Peyer's patch (tissue), 4 donors: ENCODE results near the gene KCNS3. TPM values are rescaled to one million over a fixed set of nuclear protein-coding genes. Genes with fewer than 3 reads are reported as not detected.
"Not testable (repeated sequence)": the region's sequence is repeated elsewhere in the genome, so short reads cannot be mapped to it uniquely, and the experiment has no call there.

Experiments
- DNase-seq, 3 donors: peaks; one replicate each; pipeline ENCODE4 v3.0.0-alpha.2; 2017 to 2019
- H3K27ac ChIP-seq, 4 donors: fragments of 200-600 bp; sonication (generic); one replicate each; pipeline ENCODE4 v1.5.1; 2016 to 2019
- H3K27me3 ChIP-seq, 2 donors: fragments of 200-600 bp; sonication (generic); one replicate each; pipeline ENCODE4 v1.5.1; 2019
- H3K36me3 ChIP-seq, 3 donors: fragments of 200-600 bp; sonication (generic); one replicate each; pipeline ENCODE4 v1.5.1; 2016 to 2019
- H3K4me1 ChIP-seq, 4 donors: fragments of 200-600 bp; sonication (generic); one replicate each; pipeline ENCODE4 v1.5.1; 2016 to 2019
- H3K4me3 ChIP-seq, 4 donors: fragments of 200-600 bp; sonication (generic); 1 replicate in 3 of 4; 2 replicates in 1 of 4; pipeline ENCODE4 v1.5.1; 2016 to 2019; ENCODE audit warnings: mild to moderate bottlenecking in 1 of 4
- H3K9me3 ChIP-seq, 4 donors: fragments of 200-600 bp; sonication (generic); one replicate each; pipeline ENCODE4 v1.5.1; 2016 to 2019; ENCODE audit warnings: mild to moderate bottlenecking in 1 of 4
- POLR2A ChIP-seq, 2 donors: fragments of 450-650 bp; IDR thresholded peaks; one replicate each; pipeline ENCODE4 v1.5.1; 2017; ENCODE audit warnings: antibody characterized with exemption in 2 of 2, mild to moderate bottlenecking in 2 of 2, moderate library complexity in 2 of 2
- total RNA-seq, 4 donors: library from RNA; depleted of rRNA; stranded (reverse); fragments of >200 nt; gene quantifications; one replicate each; pipeline ENCODE4 v1.1.0, GENCODE V29; 2016
- TF ChIP-seq, protein P1 (sequence below), 6 experiments: fragments of 450-650 bp in 4 of 6; fragments of 200-600 bp in 2 of 6; sonication (generic) in 1 of 6; IDR thresholded peaks; one replicate each; pipeline ENCODE4 v1.5.1; 2017 to 2019; ENCODE audit warnings: antibody characterized with exemption in 6 of 6, mild to moderate bottlenecking in 3 of 6, moderate library complexity in 1 of 6

The KCNS3 gene
- total RNA-seq, 4 donors from 2014 or later = 1.6 to 76.7 (median 12.7) TPM

DNA sequence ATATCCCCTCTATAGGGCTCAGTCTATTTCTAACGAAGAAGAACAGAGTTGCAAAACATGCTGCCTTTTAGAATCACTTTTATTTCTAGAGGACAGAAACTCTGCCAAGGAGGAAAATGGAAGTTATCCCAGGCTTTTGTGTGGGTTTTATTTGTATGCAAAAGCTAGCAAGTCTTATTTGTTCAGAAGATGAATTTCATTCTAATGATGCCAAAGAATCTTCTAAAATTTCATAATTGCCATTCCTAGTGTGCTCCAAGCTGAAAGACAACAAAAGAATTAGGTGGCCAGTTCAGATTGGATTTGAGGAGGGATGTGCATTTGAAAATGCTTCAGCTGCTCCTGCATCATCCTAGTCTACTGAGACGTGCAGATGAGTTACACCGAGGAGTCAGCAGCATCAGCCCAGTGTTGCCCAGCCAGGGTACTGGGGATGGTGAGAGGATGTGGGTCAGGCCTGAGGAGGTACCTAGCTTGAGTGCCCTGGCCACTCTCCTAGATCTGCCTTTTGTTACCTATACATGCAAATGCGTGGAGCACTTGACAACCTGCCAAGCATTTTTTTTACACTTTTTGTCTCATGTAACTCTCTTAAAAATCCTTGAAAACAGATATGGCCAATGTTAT lies 80.1 kb downstream of the KCNS3 start:
- no peak overlapping the region for H3K27ac ChIP-seq
- no peak overlapping the region for H3K4me3 ChIP-seq
- H3K27me3 ChIP-seq = no peaks in the 10 kb centered on the region
- H3K36me3 ChIP-seq = no peaks in the 10 kb centered on the region
- no peaks in the 10 kb centered on the region for H3K9me3 ChIP-seq
- no peaks in the 10 kb centered on the region for H3K4me1 ChIP-seq
- no peak for DNase-seq
- TF ChIP-seq, protein P1, sequence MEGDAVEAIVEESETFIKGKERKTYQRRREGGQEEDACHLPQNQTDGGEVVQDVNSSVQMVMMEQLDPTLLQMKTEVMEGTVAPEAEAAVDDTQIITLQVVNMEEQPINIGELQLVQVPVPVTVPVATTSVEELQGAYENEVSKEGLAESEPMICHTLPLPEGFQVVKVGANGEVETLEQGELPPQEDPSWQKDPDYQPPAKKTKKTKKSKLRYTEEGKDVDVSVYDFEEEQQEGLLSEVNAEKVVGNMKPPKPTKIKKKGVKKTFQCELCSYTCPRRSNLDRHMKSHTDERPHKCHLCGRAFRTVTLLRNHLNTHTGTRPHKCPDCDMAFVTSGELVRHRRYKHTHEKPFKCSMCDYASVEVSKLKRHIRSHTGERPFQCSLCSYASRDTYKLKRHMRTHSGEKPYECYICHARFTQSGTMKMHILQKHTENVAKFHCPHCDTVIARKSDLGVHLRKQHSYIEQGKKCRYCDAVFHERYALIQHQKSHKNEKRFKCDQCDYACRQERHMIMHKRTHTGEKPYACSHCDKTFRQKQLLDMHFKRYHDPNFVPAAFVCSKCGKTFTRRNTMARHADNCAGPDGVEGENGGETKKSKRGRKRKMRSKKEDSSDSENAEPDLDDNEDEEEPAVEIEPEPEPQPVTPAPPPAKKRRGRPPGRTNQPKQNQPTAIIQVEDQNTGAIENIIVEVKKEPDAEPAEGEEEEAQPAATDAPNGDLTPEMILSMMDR (IDR thresholded peaks at IDR 0.05) = no peak
- no peak for TF ChIP-seq POLR2A (IDR thresholded peaks at IDR 0.05)

DNA sequence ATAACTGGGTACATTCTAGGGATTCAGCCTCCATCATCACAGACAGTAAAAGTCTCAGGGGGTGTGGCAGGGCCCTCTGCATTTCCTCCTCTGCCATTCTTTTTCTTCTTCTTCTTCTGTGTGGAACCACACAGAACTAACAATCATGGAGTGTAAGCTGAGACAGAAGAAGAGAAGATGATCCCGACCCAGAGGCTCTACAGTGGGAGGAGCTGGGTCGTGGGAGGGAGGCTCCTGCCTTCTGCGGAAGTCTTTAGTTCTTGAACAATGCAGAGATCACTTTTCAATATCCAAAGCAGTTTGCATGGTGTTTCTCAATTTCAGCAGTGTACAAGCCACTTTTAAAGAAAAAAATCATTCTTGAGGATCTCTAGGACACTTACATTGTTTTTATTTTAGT lies 80.9 kb downstream of the KCNS3 start:
- TF ChIP-seq POLR2A (IDR thresholded peaks at IDR 0.05) = no peak
- TF ChIP-seq, protein P1 (IDR thresholded peaks at IDR 0.05) = no peak
- Histone ChIP-seq H3K9me3 (no peaks in the 10 kb centered on the region), H3K4me3 (no peak overlapping the region), H3K4me1 (no peaks in the 10 kb centered on the region), H3K36me3 (no peaks in the 10 kb centered on the region), H3K27me3 (no peaks in the 10 kb centered on the region), H3K27ac (no peak overlapping the region)
- DNase-seq = no peak

- no peaks in the 10 kb centered on the region for H3K36me3 ChIP-seq
- no peaks in the 10 kb centered on the region for H3K4me1 ChIP-seq
- H3K27me3 ChIP-seq = no peaks in the 10 kb centered on the region
- no peak overlapping the region for H3K4me3 ChIP-seq
- no peak overlapping the region for H3K27ac ChIP-seq
- TF ChIP-seq, protein P1 (IDR thresholded peaks at IDR 0.05) = no peak
- TF ChIP-seq POLR2A (IDR thresholded peaks at IDR 0.05) = no peak
- no peaks in the 10 kb centered on the region for H3K9me3 ChIP-seq
- DNase-seq = no peak
Observed at GRCh38 chr2:17959833-17960232, 81.4 kb downstream of the KCNS3 start.

GRCh38 chr2:17960925-17961324 lies 82.5 kb downstream of the KCNS3 start:
- Histone ChIP-seq H3K4me3 (no peak overlapping the region), H3K4me1 (no peaks in the 10 kb centered on the region), H3K27me3 (no peaks in the 10 kb centered on the region), H3K9me3 (no peaks in the 10 kb centered on the region), H3K36me3 (no peaks in the 10 kb centered on the region), H3K27ac (no peak overlapping the region)
- no peak for TF ChIP-seq POLR2A (IDR thresholded peaks at IDR 0.05)
- TF ChIP-seq, protein P1 (IDR thresholded peaks at IDR 0.05) = no peak
- DNase-seq = no peak

GRCh38 chr2:17961789-17962188 lies 83.3 kb downstream of the KCNS3 start:
- H3K27ac ChIP-seq = no peak overlapping the region
- H3K4me1 ChIP-seq = no peaks in the 10 kb centered on the region
- H3K27me3 ChIP-seq = no peaks in the 10 kb centered on the region
- no peak overlapping the region for H3K4me3 ChIP-seq
- TF ChIP-seq POLR2A (IDR thresholded peaks at IDR 0.05) = no peak
- TF ChIP-seq, protein P1 (IDR thresholded peaks at IDR 0.05) = no peak
- H3K36me3 ChIP-seq = no peaks in the 10 kb centered on the region
- H3K9me3 ChIP-seq = no peaks in the 10 kb centered on the region
- DNase-seq = no peak

GRCh38 chr2:17962876-17963275 lies 84.4 kb downstream of the KCNS3 start:
- Histone ChIP-seq H3K4me3 (no peak overlapping the region), H3K27me3 (no peaks in the 10 kb centered on the region), H3K27ac (no peak overlapping the region), H3K36me3 (no peaks in the 10 kb centered on the region), H3K9me3 (no peaks in the 10 kb centered on the region), H3K4me1 (no peaks in the 10 kb centered on the region)
- TF ChIP-seq, protein P1 (IDR thresholded peaks at IDR 0.05) = no peak
- no peak for TF ChIP-seq POLR2A (IDR thresholded peaks at IDR 0.05)
- no peak for DNase-seq

- not testable (repeated sequence) for H3K4me3 ChIP-seq, DNase-seq, H3K36me3 ChIP-seq, H3K27me3 ChIP-seq, H3K4me1 ChIP-seq, H3K27ac ChIP-seq, H3K9me3 ChIP-seq
Observed at GRCh38 chr2:17963571-17963970, 85.1 kb downstream of the KCNS3 start.
